ENCODE results near the gene ZNF134.
A peak's percentile ranks its signal among the peaks of the same experiment; 100 is the strongest.

The ZNF134 gene

DNA sequence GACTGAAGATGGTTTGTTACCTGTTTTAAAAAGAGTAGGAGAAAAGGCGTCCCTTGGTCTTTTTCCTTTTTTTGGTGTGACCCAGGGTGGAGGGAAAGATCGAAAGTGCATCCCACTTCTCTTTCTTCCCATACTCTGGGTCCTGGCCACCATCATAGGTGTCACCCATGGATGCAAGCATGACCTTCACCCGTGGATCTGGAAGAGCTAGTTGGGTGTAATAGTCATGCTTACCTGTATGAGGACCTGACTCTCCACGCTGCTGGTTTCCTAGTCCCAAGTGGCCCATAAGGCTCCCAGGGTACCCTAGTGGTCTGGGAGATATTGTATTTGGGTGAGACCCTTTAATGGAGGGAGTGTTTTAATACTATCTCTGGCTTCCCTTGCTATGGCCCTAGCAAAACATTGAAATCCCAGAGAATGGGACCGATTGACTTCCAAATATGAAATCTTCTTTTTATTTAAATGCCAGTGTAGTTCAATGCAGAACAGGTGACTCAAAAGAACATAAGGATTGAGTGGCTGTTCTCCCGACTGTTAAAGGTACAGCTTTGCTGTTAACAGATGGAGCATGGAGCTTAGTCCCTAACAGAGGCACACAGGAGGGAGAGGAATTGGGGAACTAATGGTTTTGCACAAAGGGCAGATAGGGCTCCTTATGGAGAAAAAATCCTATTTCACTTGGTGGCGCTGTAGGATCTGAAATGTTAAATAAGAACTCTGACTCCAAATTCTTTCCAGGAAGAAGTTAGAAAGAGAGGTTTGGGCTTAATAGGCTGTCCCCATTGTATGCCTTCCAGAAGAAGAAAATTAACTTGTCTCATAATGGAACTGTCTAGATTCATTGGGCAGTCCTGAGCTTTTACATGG is 47.4 kb upstream of the ZNF134 start (continued):
- TF ChIP-seq, protein P1, sequence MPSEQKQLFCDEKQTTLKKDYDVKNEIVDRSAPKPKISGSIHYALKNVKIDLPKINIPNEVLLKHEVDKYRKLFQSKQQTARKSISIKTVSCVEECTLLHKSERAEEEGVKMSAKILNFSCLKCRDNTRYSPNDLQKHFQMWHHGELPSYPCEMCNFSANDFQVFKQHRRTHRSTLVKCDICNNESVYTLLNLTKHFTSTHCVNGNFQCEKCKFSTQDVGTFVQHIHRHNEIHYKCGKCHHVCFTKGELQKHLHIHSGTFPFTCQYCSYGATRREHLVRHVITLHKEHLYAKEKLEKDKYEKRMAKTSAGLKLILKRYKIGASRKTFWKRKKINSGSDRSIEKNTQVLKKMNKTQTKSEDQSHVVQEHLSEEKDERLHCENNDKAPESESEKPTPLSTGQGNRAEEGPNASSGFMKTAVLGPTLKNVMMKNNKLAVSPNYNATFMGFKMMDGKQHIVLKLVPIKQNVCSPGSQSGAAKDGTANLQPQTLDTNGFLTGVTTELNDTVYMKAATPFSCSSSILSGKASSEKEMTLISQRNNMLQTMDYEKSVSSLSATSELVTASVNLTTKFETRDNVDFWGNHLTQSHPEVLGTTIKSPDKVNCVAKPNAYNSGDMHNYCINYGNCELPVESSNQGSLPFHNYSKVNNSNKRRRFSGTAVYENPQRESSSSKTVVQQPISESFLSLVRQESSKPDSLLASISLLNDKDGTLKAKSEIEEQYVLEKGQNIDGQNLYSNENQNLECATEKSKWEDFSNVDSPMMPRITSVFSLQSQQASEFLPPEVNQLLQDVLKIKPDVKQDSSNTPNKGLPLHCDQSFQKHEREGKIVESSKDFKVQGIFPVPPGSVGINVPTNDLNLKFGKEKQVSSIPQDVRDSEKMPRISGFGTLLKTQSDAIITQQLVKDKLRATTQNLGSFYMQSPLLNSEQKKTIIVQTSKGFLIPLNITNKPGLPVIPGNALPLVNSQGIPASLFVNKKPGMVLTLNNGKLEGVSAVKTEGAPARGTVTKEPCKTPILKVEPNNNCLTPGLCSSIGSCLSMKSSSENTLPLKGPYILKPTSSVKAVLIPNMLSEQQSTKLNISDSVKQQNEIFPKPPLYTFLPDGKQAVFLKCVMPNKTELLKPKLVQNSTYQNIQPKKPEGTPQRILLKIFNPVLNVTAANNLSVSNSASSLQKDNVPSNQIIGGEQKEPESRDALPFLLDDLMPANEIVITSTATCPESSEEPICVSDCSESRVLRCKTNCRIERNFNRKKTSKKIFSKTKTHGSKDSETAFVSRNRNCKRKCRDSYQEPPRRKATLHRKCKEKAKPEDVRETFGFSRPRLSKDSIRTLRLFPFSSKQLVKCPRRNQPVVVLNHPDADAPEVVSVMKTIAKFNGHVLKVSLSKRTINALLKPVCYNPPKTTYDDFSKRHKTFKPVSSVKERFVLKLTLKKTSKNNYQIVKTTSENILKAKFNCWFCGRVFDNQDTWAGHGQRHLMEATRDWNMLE (tag by site-specific recombination; conservative IDR thresholded peaks at IDR 0.05; ENCODE audit: low read depth), result peak; percentile 86
- no peak for TF ChIP-seq GLI2 (tag by site-specific recombination; IDR thresholded peaks at IDR 0.05; ENCODE audit: borderline replicate concordance, low read depth)
- peak; percentile 88 for TF ChIP-seq ZNF350 (tag by site-specific recombination; IDR thresholded peaks at IDR 0.05)
- TF ChIP-seq ZNF169 (tag by site-specific recombination; IDR thresholded peaks at IDR 0.05), result 0 out of 2 replicates have a peak, but pooled peaks have one; percentile 55
- 0 out of 2 replicates have a peak, but pooled peaks have one; percentile 17 for TF ChIP-seq ZNF140 (tag by site-specific recombination; IDR thresholded peaks at IDR 0.05)
- no peak for TF ChIP-seq BCL11B (tag by site-specific recombination; IDR thresholded peaks at IDR 0.05; ENCODE audit: low read depth)
- no peak for TF ChIP-seq ZNF311 (tag by site-specific recombination; IDR thresholded peaks at IDR 0.05; ENCODE audit: borderline replicate concordance)
- peak; percentile 35; the same call in 1 of the 2 replicates for TF ChIP-seq ZNF184 (tag by site-specific recombination; IDR thresholded peaks at IDR 0.05)
- TF ChIP-seq ZNF416 (tag by site-specific recombination; IDR thresholded peaks at IDR 0.05), result peak; percentile 73; the same call in 1 of the 2 replicates
- no peak for TF ChIP-seq ZNF426 (tag by site-specific recombination; IDR thresholded peaks at IDR 0.05)
- TF ChIP-seq ZNF132 (tag by site-specific recombination; IDR thresholded peaks at IDR 0.05; ENCODE audit: borderline replicate concordance), result no peak
- no peak for TF ChIP-seq ZNF837 (tag by site-specific recombination; IDR thresholded peaks at IDR 0.05)
- TF ChIP-seq, protein P2, sequence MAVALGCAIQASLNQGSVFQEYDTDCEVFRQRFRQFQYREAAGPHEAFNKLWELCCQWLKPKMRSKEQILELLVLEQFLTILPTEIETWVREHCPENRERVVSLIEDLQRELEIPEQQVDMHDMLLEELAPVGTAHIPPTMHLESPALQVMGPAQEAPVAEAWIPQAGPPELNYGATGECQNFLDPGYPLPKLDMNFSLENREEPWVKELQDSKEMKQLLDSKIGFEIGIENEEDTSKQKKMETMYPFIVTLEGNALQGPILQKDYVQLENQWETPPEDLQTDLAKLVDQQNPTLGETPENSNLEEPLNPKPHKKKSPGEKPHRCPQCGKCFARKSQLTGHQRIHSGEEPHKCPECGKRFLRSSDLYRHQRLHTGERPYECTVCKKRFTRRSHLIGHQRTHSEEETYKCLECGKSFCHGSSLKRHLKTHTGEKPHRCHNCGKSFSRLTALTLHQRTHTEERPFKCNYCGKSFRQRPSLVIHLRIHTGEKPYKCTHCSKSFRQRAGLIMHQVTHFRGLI (tag by site-specific recombination; IDR thresholded peaks at IDR 0.05), result no peak
- no peak for TF ChIP-seq ZNF544 (tag by site-specific recombination; IDR thresholded peaks at IDR 0.05)
- TF ChIP-seq ZFP37 (tag by site-specific recombination; IDR thresholded peaks at IDR 0.05), result peak; percentile 27; the same call in 1 of the 2 replicates
- TF ChIP-seq, protein P3, sequence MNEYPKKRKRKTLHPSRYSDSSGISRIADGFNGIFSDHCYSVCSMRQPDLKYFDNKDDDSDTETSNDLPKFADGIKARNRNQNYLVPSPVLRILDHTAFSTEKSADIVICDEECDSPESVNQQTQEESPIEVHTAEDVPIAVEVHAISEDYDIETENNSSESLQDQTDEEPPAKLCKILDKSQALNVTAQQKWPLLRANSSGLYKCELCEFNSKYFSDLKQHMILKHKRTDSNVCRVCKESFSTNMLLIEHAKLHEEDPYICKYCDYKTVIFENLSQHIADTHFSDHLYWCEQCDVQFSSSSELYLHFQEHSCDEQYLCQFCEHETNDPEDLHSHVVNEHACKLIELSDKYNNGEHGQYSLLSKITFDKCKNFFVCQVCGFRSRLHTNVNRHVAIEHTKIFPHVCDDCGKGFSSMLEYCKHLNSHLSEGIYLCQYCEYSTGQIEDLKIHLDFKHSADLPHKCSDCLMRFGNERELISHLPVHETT (tag by site-specific recombination; IDR thresholded peaks at IDR 0.05), result no peak
- TF ChIP-seq ZNF391 (tag by site-specific recombination; IDR thresholded peaks at IDR 0.05; ENCODE audit: borderline replicate concordance, low read depth), result no peak
- 0 out of 2 replicates have a peak, but pooled peaks have one; percentile 40 for TF ChIP-seq ZNF677 (tag by site-specific recombination; IDR thresholded peaks at IDR 0.05)
- TF ChIP-seq, protein P4, sequence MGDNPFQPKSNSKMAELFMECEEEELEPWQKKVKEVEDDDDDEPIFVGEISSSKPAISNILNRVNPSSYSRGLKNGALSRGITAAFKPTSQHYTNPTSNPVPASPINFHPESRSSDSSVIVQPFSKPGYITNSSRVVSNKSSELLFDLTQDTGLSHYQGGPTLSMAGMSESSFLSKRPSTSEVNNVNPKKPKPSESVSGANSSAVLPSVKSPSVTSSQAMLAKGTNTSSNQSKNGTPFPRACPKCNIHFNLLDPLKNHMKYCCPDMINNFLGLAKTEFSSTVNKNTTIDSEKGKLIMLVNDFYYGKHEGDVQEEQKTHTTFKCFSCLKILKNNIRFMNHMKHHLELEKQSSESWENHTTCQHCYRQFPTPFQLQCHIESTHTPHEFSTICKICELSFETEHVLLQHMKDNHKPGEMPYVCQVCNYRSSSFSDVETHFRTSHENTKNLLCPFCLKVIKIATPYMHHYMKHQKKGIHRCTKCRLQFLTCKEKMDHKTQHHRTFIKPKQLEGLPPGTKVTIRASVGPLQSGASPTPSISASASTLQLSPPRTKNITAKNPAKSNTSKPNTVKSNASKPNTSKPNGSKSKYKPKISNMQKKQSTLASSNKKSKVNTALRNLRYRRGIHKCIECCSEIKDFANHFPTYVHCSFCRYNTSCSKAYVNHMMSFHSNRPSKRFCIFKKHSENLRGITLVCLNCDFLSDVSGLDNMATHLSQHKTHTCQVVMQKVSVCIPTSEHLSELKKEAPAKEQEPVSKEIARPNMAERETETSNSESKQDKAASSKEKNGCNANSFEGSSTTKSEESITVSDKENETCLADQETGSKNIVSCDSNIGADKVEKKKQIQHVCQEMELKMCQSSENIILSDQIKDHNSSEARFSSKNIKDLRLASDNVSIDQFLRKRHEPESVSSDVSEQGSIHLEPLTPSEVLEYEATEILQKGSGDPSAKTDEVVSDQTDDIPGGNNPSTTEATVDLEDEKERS (tag by site-specific recombination; IDR thresholded peaks at IDR 0.05), result peak; percentile 100
- TF ChIP-seq ZBTB21 (tag by site-specific recombination; IDR thresholded peaks at IDR 0.05), result no peak
- TF ChIP-seq ZNF174 (tag by site-specific recombination; IDR thresholded peaks at IDR 0.05), result 0 out of 2 replicates have a peak, but pooled peaks have one; percentile 30
- TF ChIP-seq ZNF658 (tag by site-specific recombination; IDR thresholded peaks at IDR 0.05), result no peak
- TF ChIP-seq, protein P5, sequence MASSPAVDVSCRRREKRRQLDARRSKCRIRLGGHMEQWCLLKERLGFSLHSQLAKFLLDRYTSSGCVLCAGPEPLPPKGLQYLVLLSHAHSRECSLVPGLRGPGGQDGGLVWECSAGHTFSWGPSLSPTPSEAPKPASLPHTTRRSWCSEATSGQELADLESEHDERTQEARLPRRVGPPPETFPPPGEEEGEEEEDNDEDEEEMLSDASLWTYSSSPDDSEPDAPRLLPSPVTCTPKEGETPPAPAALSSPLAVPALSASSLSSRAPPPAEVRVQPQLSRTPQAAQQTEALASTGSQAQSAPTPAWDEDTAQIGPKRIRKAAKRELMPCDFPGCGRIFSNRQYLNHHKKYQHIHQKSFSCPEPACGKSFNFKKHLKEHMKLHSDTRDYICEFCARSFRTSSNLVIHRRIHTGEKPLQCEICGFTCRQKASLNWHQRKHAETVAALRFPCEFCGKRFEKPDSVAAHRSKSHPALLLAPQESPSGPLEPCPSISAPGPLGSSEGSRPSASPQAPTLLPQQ (tag by site-specific recombination; IDR thresholded peaks at IDR 0.05), result no peak
- TF ChIP-seq ZNF354C (tag by site-specific recombination; IDR thresholded peaks at IDR 0.05; ENCODE audit: borderline replicate concordance, low read depth), result no peak
- TF ChIP-seq ZNF16 (tag by site-specific recombination; IDR thresholded peaks at IDR 0.05; ENCODE audit: low read depth), result no peak
- TF ChIP-seq GFI1B (tag by site-specific recombination; IDR thresholded peaks at IDR 0.05), result no peak
- TF ChIP-seq ZBTB1 (tag by site-specific recombination; IDR thresholded peaks at IDR 0.05), result no peak

All from HEK293 (cell line).